ENCODE measurements around the gene FPR3. TPM values are rescaled to one million over a fixed set of nuclear protein-coding genes. Genes with fewer than 3 reads are reported as not detected.

Gene FPR3
- polyA plus RNA-seq, 1 donor from 2014 or later: not detected

DNA sequence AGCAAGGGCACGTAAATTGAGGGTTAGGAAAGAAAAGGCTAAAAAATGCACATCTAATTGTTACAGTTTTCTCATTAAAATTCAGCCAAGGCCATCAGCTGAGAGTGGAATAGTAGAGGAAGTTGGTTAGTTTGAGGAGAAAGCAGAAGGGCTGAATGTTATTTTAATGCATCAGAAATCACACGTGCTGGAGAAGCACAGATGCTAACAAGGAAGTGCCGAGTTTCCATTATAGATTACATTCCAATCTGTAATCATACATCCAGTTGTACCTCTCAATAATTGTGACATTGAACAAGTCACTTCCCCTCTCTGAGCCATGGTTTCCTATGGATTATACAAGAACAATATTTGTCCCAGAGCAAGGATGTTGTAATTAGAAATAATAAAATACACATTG lies 25.1 kb downstream of the FPR3 start:
- no peak for TF ChIP-seq MXI1 (conservative IDR thresholded peaks at IDR 0.05; ENCODE audit: poor library complexity, severe bottlenecking)
- no peak for TF ChIP-seq EZH2 (IDR thresholded peaks at IDR 0.05; ENCODE audit: borderline replicate concordance, insufficient read depth, low read length, poor library complexity, severe bottlenecking)
- TF ChIP-seq, protein P1, sequence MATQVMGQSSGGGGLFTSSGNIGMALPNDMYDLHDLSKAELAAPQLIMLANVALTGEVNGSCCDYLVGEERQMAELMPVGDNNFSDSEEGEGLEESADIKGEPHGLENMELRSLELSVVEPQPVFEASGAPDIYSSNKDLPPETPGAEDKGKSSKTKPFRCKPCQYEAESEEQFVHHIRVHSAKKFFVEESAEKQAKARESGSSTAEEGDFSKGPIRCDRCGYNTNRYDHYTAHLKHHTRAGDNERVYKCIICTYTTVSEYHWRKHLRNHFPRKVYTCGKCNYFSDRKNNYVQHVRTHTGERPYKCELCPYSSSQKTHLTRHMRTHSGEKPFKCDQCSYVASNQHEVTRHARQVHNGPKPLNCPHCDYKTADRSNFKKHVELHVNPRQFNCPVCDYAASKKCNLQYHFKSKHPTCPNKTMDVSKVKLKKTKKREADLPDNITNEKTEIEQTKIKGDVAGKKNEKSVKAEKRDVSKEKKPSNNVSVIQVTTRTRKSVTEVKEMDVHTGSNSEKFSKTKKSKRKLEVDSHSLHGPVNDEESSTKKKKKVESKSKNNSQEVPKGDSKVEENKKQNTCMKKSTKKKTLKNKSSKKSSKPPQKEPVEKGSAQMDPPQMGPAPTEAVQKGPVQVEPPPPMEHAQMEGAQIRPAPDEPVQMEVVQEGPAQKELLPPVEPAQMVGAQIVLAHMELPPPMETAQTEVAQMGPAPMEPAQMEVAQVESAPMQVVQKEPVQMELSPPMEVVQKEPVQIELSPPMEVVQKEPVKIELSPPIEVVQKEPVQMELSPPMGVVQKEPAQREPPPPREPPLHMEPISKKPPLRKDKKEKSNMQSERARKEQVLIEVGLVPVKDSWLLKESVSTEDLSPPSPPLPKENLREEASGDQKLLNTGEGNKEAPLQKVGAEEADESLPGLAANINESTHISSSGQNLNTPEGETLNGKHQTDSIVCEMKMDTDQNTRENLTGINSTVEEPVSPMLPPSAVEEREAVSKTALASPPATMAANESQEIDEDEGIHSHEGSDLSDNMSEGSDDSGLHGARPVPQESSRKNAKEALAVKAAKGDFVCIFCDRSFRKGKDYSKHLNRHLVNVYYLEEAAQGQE (IDR thresholded peaks at IDR 0.05; ENCODE audit: borderline replicate concordance): no peak
- TF ChIP-seq SMC3 (conservative IDR thresholded peaks at IDR 0.05; ENCODE audit: poor library complexity): no peak
- Histone ChIP-seq H3K4me3 (ENCODE audit: low read length) (no peak overlapping the region), H3K79me2 (replicated peaks; ENCODE audit: insufficient read depth, low read length) (no peaks in the 10 kb centered on the region), H3K4me2 (ENCODE audit: low read length) (no peak overlapping the region), H3K27ac (ENCODE audit: low read length) (no peak overlapping the region), H3F3A (ENCODE audit: insufficient read depth, low read length, poor library complexity, severe bottlenecking) (no peaks in the 10 kb centered on the region), H2AFZ (ENCODE audit: low read depth, low read length) (no peak overlapping the region), H3K9me3 (ENCODE audit: low read length) (no peaks in the 10 kb centered on the region), H4K20me1 (ENCODE audit: insufficient read depth) (no peaks in the 10 kb centered on the region), H3K27me3 (ENCODE audit: insufficient read depth, low read depth, low read length) (no peaks in the 10 kb centered on the region), H3K36me3 (ENCODE audit: insufficient read depth, low read length) (no peaks in the 10 kb centered on the region), H3K9ac (ENCODE audit: low read length) (no peak overlapping the region), H3K9me2 (ENCODE audit: insufficient read depth, low read length) (no peaks in the 10 kb centered on the region)

DNA sequence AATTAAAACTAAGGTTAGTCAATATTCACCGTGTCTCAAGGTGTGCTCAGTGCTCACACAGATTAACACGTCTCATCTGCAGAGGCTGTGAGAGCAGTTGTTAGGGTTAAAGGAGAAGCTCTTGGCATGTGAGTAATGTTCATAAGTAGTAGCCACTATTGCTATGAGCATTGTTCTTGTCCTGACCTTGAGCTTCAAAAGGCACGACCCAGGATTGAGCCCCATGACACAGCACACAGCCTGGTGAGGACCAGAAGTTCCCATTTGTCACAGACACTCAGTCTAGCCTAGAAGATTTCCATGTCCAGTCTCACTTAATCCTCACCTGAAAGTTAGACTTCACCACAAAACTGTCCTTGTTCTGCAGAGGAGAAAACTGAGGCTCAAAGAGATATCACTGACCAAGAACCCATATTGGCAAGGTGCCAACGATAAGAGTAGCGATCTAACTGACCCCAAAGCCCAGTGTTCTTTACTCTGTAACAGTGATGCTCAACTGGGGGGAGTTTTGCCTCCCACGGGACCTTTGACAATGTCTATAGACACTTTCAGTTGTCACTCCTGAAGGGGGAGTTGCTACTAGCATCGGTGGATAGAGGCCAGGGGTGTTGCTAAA lies 26.0 kb downstream of the FPR3 start:
- TF ChIP-seq, protein P2, sequence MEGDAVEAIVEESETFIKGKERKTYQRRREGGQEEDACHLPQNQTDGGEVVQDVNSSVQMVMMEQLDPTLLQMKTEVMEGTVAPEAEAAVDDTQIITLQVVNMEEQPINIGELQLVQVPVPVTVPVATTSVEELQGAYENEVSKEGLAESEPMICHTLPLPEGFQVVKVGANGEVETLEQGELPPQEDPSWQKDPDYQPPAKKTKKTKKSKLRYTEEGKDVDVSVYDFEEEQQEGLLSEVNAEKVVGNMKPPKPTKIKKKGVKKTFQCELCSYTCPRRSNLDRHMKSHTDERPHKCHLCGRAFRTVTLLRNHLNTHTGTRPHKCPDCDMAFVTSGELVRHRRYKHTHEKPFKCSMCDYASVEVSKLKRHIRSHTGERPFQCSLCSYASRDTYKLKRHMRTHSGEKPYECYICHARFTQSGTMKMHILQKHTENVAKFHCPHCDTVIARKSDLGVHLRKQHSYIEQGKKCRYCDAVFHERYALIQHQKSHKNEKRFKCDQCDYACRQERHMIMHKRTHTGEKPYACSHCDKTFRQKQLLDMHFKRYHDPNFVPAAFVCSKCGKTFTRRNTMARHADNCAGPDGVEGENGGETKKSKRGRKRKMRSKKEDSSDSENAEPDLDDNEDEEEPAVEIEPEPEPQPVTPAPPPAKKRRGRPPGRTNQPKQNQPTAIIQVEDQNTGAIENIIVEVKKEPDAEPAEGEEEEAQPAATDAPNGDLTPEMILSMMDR (IDR thresholded peaks at IDR 0.05; ENCODE audit: poor library complexity, severe bottlenecking): no peak
- TF ChIP-seq MXI1 (conservative IDR thresholded peaks at IDR 0.05; ENCODE audit: poor library complexity, severe bottlenecking) (no peak), EP300 (conservative IDR thresholded peaks at IDR 0.05; ENCODE audit: poor library complexity, severe bottlenecking) (no peak), EZH2 (IDR thresholded peaks at IDR 0.05; ENCODE audit: borderline replicate concordance, insufficient read depth, low read length, poor library complexity, severe bottlenecking) (no peak), RAD21 (conservative IDR thresholded peaks at IDR 0.05) (no peak), SMC3 (conservative IDR thresholded peaks at IDR 0.05; ENCODE audit: poor library complexity) (no peak), POLR2AphosphoS5 (IDR thresholded peaks at IDR 0.05) (no peak), TAF1 (IDR thresholded peaks at IDR 0.05; ENCODE audit: low read depth) (no peak)
- TF ChIP-seq, protein P1 (IDR thresholded peaks at IDR 0.05; ENCODE audit: borderline replicate concordance): no peak
- Histone ChIP-seq H3K9ac (ENCODE audit: low read length) (no peak overlapping the region), H3K9me3 (ENCODE audit: low read length) (no peaks in the 10 kb centered on the region), H3F3A (ENCODE audit: insufficient read depth, low read length, poor library complexity, severe bottlenecking) (no peaks in the 10 kb centered on the region), H4K20me1 (ENCODE audit: insufficient read depth) (no peaks in the 10 kb centered on the region), H3K4me3 (ENCODE audit: low read length) (no peak overlapping the region), H3K79me2 (replicated peaks; ENCODE audit: insufficient read depth, low read length) (no peaks in the 10 kb centered on the region), H3K4me2 (ENCODE audit: low read length) (no peak overlapping the region), H2AFZ (ENCODE audit: low read depth, low read length) (no peak overlapping the region), H3K27ac (ENCODE audit: low read length) (no peak overlapping the region), H3K27me3 (ENCODE audit: insufficient read depth, low read depth, low read length) (no peaks in the 10 kb centered on the region), H3K36me3 (ENCODE audit: insufficient read depth, low read length) (no peaks in the 10 kb centered on the region), H3K9me2 (ENCODE audit: insufficient read depth, low read length) (no peaks in the 10 kb centered on the region)

Measured in neural cell (in vitro differentiated cells).